Stimulated activated CD8-positive, alpha-beta memory T cell treated with anti-CD3 and anti-CD28 coated beads, Interleukin-4, amount 100 ng/mL, for 24 hours (primary cell): ENCODE measurements around the gene PPID.
"Not testable (repeated sequence)": the region's sequence is repeated elsewhere in the genome, so short reads cannot be mapped to it uniquely, and the experiment has no call there.

Experiments used
- DNase-seq: peaks from one replicate; pipeline ENCODE4 v3.0.0-alpha.2; 2020; ENCODE audit warnings: low read depth

The PPID gene

GRCh38 chr4:158729716-158730559 lies 6.7 kb upstream of the PPID start:
- peak; percentile 5 for DNase-seq

GRCh38 chr4:158728236-158728635 lies 5.0 kb upstream of the PPID start:
- no peak for DNase-seq

- DNase-seq = no peak
Observed at GRCh38 chr4:158726633-158727032, 3.4 kb upstream of the PPID start.

- no peak for DNase-seq
Observed at GRCh38 chr4:158724637-158725036, 1.4 kb upstream of the PPID start.

- no peak for DNase-seq
Observed at GRCh38 chr4:158722291-158722916, 792 bp downstream of the PPID start.

GRCh38 chr4:158721680-158722079 lies 1.5 kb downstream of the PPID start:
- no peak for DNase-seq

- DNase-seq = no peak
Observed at GRCh38 chr4:158715802-158716201, 7.4 kb downstream of the PPID start.

GRCh38 chr4:158714937-158715336 lies 8.3 kb downstream of the PPID start:
- no peak for DNase-seq

GRCh38 chr4:158712622-158713021 lies 10.6 kb downstream of the PPID start:
- not testable (repeated sequence) for DNase-seq

- DNase-seq = no peak
Observed at GRCh38 chr4:158710814-158711213, 12.4 kb downstream of the PPID start.

GRCh38 chr4:158704274-158704673 lies 18.9 kb downstream of the PPID start:
- DNase-seq = no peak

- DNase-seq = no peak
Observed at GRCh38 chr4:158688813-158689212, 34.4 kb downstream of the PPID start.

GRCh38 chr4:158682066-158682465 lies 41.1 kb downstream of the PPID start:
- no peak for DNase-seq

GRCh38 chr4:158681629-158682028 lies 41.6 kb downstream of the PPID start:
- DNase-seq = no peak

GRCh38 chr4:158678767-158679166 lies 44.4 kb downstream of the PPID start:
- no peak for DNase-seq

GRCh38 chr4:158676076-158676475 lies 47.1 kb downstream of the PPID start:
- DNase-seq = no peak

- DNase-seq = no peak
Observed at GRCh38 chr4:158673633-158674032, 49.6 kb downstream of the PPID start.

GRCh38 chr4:158671915-158672806 lies 51.0 kb downstream of the PPID start, which contains the start of gene ETFDH:
Gene ETFDH (plus strand): TSS chr4:158672296. CDS start chr4:158672457, 161 bp downstream.
- DNase-seq = peak; percentile 97

- no peak for DNase-seq
Observed at GRCh38 chr4:158671665-158671914, 51.6 kb downstream of the PPID start, which contains the start of gene C4orf46. Gene C4orf46 (minus strand): TSS chr4:158671887. CDS start chr4:158671801, 86 bp downstream.

GRCh38 chr4:158670975-158671664 lies 52.1 kb downstream of the PPID start:
- peak; percentile 50 for DNase-seq

- no peak for DNase-seq
Observed at GRCh38 chr4:158669310-158669709, 53.9 kb downstream of the PPID start.

- DNase-seq = no peak
Observed at GRCh38 chr4:158667651-158668198, 55.5 kb downstream of the PPID start.
